Activated gamma-delta T cell (primary cell): ENCODE results near the gene ADARB1.

ENCODE experiments used
- DNase-seq: peaks from one replicate; lab custom pipeline; 2025; lab: John Stamatoyannopoulos, UW

The ADARB1 gene

DNA sequence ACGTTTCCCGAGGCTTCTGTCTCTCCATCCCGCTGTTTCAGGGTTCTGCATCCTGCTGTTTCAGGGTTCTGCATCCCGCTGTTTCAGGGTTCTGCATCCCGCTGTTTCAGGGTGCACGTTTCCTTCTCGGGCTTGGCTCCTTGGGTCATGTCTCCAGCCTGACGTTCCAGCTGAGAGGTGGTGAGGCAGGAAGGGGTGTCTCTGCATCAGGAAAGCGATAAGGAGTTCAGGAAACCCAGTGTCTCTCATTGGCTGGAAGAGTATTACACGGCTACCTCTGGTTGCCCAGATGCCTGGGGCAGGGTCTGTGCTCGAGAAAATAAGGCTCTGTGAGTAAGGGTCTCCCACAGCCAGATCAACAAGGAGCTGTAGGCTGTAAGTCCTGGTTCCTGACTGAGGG, 21.1 kb downstream of the ADARB1 start:
- no peak for DNase-seq

DNA sequence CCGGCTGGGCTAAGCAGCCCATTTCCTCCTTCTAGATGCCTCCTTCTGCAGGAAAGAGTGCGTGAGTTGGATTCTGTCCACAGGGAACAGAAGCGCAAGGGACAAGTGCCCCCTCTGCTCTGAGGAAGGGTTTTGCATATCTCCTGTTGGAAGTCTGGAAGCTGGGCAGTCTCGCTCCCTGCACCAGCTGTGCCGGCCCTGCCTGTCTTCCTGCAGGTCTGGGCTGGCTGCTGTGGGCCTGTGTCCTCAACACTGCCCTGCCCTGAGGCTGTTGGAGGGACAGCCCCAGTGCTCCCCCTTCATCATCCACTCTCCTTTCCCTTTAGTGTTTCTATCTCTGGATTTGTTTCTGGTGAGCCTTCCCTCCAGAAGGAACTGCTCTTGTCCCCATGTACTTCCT, 21.8 kb downstream of the ADARB1 start:
- no peak for DNase-seq

DNA sequence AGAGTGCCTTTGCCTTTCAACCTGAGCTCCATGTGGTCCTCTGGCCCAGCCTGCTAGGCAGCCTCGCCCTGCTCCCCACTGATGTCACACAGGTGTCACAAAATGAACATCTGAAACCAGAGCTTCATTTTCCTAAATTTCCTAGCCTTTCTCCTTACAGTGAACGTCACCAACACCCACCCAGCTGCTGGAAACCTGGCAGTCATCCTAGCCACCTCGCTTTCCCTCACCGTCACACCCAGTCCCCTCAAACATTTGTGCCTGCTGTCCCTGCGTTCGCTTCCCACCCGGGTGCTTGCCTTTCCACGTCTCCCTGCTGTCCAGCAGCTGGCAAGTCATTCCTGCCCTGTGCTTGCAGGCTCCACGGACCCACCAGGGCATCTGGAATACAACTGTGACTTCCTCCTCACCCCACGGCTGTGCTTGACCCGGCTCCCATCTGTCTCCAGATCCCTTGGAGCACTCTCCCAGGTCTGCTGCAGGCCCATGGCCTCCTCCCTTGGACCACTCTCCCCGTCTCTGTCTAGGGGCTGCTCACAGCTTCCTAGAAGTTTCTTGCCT, 23.5 kb downstream of the ADARB1 start:
- no peak for DNase-seq

DNA sequence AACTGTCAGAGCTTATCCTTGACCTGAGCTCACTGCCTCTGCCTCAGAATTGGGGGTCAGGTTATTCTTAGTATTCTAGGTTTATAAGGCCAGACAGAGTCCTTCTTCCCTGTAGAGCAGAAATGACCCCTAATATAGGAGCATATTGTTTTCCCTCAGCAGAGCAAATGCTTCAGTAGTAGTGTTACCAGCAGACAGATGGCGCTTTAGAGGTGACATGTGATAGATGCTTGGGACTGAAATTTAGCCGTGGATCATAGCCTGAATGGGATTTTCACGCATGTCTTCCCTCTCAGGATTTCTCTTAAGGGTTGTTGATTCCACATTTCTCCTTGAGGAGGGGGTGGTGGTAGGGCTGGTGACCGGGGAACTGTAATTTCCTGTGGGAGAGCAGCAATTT, 24.5 kb downstream of the ADARB1 start:
- no peak for DNase-seq

DNA sequence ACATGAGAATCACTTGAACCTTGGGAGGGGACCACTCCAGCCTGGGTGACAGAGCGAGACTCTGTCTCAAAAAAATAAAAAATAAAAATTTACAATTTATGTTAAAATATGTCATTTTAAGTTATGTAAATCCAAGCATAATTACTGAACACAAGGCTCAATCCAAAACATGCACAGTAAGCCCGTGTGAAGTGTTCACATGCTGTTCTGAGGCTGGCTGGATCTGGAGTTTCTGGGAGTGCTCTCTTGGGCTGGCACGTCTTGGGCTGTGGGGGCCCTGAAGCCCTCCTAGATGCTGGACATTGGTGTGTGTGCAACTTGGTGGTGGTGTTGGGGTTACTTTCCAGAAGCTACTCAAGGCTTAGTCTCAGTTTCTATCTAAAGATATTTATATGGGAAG, 25.2 kb downstream of the ADARB1 start:
- no peak for DNase-seq

DNA sequence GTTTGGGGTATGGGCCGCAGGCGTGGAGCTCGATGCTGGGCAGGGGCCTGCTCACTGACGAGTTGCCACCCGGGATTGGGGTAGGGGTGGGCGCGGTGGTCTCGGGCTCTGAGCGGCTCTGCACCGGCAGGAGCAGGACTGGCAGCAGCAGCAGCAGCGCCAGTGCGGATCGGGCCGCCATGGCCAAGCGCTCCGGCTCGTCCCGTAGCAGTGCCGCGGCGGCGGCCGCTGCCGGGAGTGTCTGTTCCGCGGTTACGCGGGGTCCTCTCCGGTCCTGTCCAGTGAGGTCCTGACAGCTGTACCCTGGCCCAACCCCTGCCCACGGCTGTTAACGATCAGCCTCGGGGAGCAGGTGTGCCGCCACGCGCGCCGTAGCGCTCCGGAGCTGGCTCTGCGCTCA, 26.5 kb downstream of the ADARB1 start:
- no peak for DNase-seq

DNA sequence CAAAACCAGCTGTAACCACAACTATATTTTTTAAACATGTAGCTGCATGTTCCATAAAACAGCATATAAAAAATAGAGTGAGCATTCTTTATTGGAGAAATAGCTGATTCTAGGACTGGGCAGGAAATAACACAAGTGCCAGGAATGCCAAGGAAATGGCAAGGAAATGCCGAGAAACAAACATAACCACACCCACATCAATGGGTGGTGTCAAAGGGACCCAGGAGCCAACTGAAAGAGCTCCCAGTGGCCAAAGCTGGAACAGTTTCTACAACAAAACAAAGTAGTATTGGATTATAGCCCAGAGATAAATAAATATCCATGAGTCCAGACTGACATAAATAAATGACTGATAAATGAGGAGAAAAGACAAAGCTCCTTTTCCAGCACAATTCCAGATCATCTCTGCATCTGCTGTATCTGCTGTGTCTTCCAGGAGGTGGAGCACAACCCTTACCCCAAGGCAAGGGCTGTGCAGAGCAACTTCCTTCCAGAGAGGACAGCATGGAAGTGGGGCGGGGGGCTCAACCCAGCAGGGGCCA, 28.1 kb downstream of the ADARB1 start:
- DNase-seq = no peak

DNA sequence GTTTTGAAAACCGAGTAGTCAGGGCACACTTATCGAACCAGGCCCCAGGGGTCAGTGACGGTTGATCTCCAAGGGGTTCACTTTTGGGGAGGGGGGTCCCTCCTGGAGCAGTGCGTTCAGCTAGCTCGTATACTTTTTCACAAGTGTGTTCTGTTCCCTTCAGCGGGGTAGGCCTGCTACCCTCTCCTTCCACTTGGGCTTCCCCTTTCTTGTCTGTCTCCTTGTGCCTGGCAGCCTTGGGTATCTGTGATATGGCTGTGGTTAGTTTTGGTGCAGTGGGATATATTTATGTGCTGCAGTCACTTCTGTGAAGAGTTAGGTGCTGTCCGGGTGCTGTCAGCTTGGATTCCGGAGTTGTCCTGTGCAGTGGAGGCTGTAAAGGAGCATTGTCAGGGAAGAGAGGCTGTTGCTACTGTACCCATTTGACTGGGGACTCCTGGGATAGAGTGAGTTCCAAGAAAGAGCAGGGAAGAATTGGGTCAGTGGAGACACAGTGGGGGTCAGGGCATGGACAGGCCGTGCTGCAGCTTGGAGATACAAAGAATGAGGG, 29.7 kb downstream of the ADARB1 start:
- no peak for DNase-seq

DNA sequence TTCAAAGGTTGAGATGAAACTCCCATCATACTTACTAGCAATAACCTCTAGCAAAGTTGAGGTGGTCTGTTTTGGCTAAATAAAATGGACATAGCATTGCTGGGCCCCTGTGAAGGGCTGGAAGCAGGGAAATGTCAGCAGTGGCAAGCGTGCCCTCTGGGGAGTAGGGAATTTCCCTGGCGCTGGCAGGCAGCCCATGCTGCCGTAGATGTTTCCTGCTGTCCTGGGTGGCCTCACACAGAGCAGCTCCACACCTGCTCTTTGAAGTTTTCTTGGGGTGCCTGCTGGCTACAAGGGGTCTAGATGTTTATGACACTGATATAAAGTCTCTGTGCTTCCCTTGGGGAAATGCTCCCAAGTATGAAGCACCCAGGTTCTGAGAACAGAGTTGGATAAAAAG, 30.2 kb downstream of the ADARB1 start:
- no peak for DNase-seq

DNA sequence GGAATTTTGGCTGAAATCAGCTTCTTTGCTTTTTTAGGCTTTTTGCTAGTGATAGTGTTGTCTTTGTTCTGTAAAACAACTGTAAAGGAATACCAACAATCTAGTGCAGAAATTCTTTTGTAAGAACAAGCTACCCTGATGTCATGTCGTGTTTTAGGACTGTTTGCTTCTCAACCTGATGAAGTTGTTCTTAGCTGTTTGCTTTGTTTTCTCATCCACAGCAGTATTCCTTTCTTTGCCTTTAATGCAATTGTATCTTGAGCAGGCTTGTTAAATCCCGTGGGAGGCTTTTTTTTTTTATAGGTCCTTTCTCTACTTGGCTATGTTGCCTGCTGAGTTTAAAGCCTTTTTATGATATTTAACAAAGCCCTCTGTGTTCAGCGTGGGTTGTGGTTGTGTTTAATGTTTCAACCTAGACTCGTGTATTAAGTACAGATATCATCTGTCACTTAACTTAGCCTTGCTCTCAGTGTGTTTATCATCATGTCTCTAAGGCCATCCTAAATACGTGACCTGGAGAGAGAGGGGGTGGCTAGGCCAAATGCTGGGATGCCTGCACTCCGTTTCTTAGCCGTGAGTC, 31.6 kb downstream of the ADARB1 start:
- DNase-seq = no peak

DNA sequence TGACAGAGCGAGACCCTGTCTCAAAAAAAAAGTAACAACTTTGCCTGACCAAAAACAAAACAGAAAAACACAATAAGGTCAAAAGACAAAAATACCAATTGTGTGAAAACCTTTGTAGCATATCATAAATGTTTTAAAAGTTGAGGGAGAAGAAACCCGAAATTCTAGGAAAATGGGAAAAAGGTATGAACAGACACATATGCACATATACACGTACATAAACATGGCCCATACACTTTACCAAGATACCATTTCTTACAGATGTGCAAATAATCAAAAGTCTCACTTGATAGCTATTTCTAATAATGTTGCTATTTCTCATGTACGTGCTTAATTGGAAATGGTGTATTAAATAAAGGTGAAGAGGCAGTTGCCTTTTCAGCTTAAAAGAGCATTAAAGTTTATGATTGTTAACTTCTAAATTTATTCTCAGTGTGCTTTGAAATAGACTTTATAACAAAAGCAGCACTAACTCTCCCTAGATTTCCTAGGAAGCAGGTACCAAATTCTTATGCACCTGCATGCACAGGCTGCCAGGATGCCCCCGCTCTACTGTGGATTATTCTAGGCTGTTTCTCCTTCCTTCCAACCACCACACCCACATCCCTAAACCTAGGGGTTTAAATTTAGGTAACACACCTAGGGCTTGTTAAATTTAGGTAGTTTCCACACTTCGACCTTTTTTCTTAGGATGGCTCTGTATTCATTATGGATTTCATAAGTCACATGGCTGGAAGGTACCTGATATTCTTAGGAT, 33.8 kb downstream of the ADARB1 start:
- no peak for DNase-seq

DNA sequence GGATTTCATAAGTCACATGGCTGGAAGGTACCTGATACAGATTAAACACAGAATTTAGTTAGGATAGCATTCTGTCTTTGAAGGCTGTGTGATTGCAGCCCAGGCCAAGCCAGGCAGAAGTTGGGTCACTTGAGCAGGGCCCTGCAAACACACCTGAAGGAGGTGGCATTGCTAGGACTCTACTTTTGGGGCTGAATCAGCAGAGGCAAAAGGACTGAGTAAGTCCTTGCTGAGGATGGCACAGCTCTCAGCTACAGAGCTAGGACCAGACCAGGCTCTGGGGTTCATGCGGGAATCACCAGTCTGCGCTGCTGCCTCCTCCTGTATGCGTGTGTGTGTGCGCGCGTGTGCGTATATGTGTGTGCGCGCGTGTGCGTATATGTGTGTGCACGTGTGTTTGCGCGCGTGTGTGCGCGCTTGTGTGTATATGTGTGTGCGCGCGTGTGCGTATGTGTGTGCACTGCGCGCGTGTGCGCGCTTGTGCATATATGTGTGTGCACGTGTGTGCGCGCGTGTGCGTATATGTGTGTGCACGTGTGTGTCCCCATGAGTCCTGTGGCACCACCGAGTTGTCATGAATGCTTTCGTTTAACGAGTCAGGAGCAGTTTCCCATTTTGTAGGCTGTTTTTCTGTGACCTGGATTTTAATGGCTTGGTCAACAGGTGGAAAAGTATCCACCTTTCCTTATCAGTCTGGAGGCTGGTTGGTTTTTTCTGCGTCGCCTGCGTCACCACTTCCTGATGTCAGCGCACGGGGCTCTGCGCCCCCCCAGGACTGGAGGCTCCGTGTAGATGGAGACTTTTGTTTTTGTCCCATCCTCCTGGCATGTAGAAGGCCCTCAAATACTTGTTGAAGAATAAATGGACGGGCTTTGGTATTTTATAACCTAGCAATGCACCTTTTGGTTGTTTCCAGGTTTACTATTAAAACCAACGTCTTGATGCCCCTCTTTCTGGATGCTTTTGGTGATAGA, 34.7 kb downstream of the ADARB1 start:
- DNase-seq = no peak

DNA sequence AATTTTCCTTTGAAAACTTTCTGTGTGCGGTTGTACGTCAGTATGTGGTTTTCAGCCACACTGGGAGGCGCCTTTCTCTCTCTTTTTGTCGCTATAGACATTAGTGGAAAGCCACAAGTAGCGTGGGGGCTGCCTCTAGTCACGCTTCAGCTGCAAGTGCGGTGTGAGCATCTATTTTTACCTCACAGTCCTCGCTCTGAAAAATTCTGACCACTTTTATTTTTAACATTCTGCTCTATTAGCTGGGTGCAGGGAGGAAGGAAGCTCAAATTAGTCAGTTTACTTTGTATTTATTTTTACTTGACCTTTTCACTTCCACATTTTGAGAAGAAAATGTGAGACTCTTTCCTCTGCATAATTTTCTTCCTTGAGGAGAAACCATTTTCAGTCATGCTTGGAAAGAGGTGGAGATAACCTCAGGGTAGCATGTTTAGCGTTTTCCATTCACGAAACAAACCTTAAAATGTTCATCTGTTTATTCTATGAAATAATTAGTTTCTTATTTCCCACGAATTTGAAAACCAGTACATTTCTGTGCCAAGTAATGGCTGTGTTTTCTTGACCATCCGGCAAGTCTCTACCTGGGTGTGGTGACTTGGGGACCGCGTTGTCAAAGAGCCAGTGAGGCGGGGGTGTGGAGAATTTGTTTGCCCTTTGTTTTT, 35.6 kb downstream of the ADARB1 start:
- DNase-seq = no peak

DNA sequence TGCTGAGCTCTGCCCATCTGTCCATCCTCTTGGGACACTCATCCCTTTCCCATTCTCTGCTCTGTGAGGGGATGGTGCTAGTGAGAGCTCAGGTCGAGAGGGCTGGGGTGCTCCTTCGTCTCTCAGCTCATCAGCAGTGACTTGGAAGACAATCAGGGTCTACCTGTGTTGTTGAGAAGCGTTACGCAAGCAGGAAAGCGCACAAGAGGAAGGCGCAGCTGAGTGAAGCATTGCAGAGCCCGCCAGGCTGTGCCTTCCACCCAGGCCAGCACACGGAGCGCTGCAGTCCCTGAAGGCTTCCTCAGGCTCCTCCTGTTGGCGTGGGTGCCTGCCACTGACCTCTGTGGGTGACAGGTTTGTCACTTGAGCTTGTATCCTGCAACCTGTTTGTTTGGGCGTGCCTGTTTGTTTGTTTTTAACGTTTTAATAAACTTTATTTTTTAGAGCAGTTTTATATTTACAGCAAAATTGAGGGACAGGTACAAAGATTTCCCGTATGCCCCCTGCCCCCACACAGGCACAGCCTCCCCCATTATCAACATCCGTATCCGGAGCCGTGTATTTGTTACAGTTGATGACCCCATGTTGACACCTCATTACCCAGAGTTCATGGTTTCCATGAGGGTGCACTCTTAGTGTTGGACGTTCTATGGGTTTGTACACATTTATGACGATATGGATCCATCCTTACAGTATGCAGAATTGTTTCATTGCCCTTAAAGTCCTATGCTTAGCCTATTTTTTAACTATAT, 36.7 kb downstream of the ADARB1 start:
- DNase-seq = no peak

DNA sequence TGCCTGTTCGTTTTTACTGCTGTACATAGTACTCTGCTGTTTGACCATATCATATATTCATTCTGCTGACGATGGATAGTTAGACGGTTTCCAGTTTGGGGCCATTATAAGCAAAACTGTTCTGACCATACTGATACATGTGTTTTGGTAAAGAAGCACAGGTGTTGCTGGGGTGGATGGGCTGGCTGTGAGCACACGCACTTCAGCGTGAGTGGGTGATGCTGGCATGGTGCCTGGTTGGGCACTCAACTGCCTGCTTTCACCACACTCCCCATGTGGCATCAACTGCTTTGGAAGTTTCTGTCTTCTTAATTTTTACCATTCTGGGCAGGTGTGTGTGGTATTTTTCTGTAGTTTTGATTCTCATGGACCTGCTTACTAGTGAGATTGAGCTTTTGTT, 37.3 kb downstream of the ADARB1 start:
- DNase-seq = no peak

DNA sequence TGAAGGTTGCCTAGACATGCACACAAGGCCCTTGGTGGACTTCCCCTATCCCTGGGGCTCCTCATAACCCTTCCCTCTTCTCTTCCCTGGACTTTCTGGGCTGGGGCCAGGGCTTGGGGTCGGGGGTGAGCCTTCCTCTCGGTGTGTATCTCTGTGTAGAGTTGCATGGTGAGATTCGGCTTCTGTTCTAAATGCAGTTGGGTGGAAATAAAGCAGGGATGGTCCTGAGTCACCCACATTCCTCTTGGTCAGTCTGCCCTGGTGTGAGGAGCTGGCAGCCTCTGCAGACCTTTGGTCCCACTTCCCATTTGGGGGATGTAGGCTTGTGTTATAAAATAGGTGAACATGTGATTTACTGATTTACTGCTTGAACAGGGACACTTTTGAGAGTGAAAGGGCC, 38.0 kb downstream of the ADARB1 start:
- no peak for DNase-seq

DNA sequence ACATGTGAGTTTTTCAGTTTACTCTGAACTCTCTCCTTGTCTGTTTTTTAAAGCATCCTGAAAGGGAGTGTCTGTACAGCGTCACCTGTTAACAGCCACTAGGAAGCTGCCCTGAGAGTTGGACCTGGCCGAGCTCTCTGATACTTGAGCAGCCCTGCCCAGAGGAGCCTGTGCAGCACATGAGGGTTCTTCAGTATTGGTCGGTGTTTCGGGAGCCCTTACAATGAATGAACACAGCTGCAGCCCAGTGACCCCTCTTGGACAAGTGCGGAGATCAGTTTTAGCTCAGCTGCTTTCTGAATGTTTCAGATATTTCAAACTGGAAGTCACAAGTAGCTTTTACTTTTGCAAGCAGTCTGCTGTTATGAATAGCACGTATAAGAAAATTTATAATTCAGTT, 39.2 kb downstream of the ADARB1 start:
- DNase-seq = no peak

DNA sequence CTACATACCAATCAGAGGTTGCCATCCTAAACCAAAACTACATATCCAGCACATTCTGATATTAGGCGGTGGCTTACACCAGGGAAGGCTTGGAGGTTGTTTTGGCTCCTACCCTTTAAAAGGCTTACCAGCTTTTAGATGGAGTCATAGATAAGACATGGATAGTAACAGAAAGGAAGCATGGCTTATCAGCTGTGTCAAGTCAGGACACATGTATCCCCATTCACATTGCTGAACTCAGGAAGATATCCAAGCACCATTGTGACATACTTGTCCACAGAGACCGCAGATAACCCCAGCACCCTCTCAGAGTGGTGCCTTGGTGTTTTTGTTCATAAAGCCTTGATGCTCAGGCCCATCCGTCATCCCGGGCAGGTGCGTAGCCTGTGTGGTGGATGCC, 39.7 kb downstream of the ADARB1 start:
- no peak for DNase-seq

DNA sequence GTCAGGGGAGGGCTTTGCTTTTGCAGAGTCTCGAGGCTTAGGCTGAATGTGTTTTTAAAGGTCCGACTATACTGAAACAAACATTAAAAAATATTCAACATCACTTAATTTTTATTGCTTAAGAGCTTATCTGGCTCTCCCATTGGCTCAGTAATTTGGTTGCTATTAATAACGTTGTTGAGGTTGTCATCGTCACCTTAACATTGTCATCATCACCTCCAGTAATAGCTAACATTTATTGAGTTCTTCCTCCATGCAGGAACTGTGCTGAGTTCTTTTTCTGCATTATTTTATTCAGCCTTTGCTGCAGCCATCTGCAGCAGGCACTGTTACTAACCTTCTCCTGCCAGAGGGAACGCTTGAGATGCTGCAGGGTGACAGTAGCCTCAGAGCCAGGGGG, 40.1 kb downstream of the ADARB1 start:
- no peak for DNase-seq

DNA sequence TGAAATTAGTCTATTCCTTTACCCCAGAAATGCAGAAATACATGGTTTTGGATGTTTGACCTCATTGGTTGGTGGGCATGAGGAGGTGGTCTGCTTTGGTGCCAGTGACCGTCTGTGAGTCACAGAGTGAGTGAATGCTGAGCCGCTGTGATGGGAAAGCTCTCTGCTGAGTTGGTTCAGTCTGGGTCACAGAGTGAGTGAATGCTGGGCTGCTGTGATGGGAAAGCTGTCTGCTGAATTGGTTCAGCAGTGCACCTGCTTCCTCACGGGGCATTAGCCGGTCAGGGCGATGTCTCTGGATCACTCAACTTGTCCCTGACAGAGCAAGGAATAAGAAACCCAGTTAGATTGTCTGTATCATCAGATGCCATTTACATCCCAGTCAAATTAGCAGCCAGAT, 40.8 kb downstream of the ADARB1 start:
- DNase-seq = no peak

DNA sequence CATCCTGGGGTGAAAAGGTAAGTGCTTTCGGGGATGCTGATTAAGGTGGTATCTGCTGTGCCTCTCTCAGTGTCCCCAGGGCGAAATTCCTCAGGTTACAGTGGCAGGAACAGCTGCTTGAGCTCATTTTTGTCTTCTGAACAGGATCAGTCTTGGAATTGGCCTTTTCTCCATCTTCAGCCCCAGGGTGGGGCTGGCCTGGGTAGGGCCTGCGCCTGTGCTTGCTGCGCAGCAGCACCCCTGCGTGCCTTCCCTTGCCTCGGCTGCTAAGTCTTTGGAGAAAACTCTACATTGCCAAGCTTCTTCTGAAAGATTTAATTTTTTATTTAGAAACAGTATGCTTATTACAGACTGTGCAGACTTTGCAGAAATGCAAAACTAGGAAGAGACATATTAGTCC, 41.7 kb downstream of the ADARB1 start:
- DNase-seq = no peak
